HG02840 (cell line): ENCODE data around the gene TFPI2.
A peak's percentile ranks its signal among the peaks of the same experiment; 100 is the strongest.
"Not testable (repeated sequence)": the region's sequence is repeated elsewhere in the genome, so short reads cannot be mapped to it uniquely, and the experiment has no call there.

Experiments
- ATAC-seq: cut with Tn5 transposase; IDR thresholded peaks from one replicate; pipeline ENCODE4 v1.9.1; 2021; ENCODE audit warnings: mild to moderate bottlenecking, moderate library complexity, moderate number of reproducible peaks; ENCODE audit not compliant: unreplicated experiment, low FRiP score

Gene TFPI2, protein sequence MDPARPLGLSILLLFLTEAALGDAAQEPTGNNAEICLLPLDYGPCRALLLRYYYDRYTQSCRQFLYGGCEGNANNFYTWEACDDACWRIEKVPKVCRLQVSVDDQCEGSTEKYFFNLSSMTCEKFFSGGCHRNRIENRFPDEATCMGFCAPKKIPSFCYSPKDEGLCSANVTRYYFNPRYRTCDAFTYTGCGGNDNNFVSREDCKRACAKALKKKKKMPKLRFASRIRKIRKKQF

DNA sequence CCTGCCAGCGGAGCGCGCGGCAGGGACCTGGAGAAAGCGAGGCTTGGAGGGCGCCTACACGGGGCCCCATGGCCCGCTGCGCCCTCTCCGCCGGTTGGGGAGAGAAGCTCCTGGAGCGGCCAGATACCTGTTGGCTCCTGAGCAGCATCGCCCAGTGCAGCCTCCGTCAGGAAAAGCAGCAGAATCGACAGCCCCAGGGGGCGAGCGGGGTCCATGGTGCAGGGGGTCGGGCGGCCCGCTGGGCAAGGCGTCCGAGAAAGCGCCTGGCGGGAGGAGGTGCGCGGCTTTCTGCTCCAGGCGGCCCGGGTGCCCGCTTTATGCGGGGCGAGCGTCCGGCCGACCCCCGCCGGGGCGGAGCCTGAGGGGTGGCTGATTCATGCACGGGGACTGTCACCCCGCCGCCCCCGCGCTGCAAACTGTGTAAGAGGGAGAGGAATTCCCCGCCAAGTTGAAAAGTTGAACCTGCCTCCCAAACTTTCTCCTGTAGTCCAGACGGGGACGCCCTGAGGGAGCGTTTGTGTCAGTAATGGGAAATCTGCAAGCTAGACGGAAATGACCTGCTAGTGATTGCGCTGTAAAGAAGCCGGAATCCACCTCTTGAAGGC is at the start of gene TFPI2:
Gene TFPI2 (minus strand): TSS at position 290 of the 605 bp plus-strand sequence. CDS start 75 bp downstream, at position 215.
- no peak for ATAC-seq

DNA sequence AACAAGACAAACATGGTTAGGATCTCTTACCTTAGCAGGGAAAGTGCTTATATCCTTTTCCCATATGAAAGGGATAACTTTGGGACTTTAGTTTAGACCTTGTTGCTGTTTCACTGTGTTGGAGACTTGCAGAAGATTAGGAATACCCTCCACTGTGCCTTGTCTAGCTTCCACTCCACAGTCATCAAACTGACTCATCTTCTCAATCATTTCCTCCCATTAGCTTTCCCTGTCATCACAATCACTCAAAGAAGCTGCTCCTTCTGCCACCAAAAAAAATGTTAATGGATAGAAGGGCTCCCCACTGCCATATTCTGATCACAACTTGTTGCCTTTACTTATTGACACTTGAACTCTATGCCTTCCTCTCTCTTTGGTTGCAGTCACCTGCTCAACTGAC is 47.7 kb upstream of the TFPI2 start:
- ATAC-seq = no peak

DNA sequence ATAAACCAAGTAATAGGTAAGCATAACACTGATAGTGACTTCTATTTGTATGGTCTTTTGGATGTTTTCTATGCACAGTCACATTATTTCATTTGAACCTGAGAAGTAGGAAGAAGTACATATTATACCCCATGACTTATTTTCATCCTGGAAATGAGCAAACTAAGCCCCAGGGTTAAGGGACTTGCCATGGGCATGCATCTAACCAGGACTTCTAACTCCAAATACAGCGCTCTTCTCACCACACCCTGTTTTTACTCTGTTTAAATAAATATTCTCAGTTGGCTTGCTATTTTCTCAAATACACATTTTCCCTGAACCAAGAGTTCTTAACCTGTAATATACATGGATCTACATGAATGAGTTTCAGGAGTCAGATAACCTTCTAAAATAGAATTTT is 47.3 kb upstream of the TFPI2 start:
- no peak for ATAC-seq

DNA sequence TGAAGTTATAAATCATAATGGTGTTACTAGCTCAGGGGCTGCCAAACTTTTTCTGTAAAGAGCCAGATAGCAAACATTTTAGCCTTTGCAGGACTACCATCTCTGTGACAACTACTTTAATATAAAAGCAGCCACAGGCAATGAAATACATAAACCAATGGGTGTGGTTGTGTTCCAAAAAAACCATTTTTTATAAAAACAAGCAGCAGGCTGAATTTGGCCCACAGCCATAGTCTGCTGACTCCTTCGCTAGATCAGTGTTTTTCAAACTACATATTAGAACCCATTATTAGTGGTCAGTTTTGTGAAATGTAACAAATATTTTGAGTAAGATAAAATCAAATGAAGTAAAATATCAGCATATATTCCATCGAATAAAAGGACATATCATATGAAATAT is 44.5 kb upstream of the TFPI2 start:
- ATAC-seq = no peak

DNA sequence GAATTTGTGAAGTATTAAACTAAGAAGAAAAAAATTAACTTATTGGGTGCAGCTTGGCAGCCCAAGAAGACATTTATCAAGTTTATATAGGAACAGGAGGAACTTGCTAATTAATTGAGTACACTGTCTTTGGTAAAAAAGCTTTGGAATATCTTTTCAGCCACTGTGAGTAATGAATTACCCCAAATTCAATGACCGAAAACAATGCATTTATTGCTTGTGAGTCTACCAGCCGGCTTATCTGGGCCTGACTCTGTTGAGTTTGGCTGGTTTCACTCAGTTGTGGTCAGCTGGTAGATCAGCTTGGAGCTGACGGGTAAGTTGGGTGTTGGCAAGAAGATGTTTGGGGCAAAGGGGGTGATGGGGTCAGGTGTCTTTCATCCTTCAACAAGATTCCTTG is 42.6 kb upstream of the TFPI2 start:
- no peak for ATAC-seq

DNA sequence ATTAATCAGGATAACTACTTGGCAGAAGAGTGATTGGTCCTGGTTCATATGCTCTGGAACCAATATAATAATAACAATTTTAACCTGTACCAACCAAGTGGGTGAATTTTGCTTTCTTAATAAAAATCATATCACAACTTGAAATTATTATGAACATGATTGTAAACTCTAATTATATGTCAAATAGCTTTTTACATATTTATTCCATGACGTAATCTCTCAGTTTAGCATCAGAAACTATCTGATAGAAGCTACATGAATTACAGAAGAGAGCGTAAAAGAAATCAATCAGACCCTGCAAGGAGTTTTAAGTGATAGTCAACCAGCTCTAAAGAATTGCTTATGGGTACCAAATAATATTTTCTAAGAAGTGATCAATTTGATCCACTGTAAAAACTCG is 41.1 kb upstream of the TFPI2 start:
- no peak for ATAC-seq

DNA sequence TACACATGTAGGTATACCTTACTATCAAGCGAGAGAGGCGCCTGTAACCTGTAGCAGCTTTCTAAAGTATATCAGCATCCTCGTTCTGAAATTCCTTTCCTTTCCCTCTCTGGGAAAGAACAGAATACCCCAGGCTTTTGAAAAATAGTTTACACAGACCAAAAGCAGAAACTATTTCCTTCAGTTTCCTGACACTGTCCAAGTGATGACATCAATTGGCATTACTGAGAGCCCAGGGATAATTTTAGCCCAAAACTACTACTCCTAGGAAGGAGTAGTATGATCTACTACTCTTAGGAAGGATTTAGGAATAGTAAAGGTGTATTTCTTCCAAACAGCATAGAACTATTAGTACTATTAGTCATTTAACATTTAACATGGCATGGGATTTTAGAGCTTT is 37.0 kb upstream of the TFPI2 start:
- no peak for ATAC-seq

DNA sequence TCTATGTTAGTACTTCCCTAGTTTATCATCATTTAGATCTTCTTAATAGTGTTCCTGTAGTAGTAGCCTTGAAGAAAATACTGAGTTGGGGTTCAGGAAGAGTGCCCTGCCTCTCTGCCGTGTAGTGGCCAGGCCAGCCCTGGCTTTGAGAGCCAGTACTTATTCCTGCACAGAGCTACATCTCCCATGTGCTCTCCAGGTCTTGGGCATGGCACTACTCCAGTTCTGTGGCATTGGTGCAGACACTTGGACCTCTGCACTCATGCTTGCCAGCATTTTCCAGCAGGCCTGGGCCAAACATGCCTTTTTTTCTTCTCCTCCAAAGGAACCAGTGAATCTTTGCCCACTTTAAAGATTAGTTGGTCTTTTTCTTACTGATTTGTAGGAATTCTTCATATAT is 36.2 kb upstream of the TFPI2 start:
- no peak for ATAC-seq

DNA sequence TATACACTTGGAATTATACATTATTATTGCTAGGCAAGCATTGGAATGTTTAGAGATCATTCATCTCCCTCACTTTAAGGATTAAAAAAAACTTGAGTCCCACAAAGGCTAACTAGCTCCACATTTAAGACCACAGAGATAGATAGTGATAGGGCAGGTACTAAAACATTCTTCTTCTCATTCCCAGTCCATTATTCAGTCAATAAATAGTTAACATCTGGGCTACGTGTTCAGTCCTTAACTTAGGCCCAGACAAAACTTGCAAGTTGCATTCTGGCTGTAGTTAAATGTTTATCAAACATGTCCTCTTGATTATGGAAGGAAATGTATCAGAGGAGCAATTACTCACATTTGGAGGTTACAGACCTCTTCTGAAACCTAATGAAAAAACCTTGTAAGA is 33.4 kb upstream of the TFPI2 start:
- ATAC-seq = no peak

DNA sequence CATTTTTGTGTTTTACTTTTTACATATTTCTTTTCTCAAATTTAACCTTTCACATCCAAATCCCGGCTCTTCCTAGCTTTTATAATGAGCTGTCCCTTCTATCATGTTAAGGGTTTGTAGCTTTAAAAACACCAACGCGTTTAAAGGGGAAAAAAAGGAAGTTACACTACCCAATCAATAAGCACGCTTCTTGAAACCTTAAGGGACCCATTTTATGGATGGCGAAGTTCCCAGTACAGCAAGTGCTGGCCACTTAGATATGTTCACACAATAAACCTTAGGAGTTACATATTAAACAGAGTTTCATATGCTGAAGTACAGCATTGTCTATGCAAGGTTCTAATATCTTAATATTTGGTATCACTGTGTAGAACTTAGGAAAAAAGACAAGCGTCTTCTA is 32.7 kb upstream of the TFPI2 start:
- no peak for ATAC-seq

DNA sequence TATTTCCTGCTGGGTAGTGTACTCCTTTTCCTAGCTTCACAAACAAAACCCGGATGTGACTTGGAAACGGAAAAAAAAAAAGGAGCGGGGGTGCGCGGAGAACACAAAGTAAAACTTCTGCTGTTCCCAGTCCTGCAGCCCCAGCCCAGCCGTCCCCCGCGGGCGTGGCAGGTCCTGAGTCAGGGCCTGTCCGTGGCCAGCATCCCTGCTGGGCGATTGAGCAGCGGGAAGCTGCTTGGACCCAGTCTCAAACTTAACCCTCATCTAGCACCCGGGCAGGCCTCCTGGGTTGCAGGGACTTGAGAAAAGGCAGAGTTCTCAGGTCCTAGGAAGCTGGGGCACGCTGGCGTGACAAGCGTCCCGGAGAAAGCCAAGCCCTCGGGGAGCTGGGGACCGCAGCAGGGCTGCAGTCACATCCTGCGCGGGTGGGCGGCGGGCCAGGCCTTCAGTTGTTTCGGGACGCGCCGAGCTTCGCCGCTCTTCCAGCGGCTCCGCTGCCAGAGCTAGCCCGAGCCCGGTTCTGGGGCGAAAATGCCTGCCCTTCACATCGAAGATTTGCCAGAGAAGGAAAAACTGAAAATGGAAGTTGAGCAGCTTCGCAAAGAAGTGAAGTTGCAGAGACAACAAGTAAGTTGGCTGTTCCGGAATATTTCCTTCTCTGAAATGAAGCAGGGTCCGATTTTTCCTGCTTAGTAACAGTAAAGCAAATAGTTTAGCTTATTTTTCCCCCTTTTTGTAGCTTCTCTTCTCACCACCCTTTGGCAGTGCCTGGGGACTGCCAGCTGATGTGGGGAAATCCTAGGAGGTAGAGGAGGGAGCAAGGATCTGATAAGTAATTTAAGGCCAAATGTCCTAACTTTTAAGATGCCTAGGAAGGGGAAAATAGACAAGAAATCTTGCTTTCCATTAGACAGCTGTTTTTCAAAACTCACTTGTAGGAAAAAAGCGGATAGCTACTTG is 31.3 kb upstream of the TFPI2 start, which contains the start of gene GNG11:
Gene GNG11 (plus strand): TSS at position 129 of the 960 bp plus-strand sequence. CDS start 403 bp downstream, at position 532.
- peak; percentile 89 for ATAC-seq

DNA sequence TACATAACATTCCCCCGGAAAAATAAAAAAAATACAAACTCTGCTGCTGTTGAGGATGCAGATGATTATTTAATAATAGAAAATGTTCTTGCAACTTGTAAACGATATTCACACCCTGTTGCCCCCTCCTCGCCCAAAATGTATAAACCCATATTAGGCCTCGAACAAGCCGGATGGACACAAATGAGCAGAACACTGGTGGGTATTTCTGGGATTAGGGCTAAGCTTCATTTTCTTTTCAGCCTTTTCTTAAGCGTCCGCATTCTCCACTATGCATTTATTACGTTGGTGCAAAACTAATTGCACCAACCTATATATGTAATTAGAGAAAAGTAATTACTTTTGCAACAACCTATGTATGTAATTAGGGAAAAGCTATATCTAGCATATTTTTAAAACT is 30.6 kb upstream of the TFPI2 start:
- no peak for ATAC-seq

DNA sequence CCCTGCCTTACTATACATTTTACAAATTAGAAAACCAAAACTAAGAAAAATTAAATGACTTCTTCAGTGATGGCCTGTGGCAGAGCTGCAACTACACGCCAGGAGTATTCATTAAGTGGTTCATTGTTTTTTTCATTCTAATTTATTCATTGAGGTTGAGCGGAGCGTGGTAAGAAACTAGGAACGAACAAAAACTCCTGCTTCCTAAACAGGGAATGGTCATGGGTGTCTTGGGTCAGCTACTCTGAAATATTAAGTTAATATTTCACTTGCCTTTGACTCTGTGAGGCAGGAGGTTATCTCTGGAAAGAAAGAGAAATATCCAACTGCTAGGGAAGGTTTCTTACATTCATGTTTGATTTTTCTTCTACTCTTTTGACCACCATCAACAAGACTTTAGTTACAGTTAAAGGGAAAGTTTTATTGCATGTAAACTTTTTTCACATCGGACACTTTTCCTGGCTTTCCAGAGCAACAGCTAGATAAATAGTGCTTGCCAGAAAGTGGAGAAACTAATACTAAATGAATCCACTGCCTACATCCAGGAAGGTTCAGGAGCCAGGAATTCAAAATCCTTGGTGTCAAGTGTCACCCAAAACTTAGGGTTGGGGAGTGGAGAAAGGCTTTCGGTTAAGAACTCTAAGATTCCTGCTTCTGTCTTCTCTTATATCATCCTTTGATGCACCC is 30.1 kb upstream of the TFPI2 start:
- no peak for ATAC-seq

DNA sequence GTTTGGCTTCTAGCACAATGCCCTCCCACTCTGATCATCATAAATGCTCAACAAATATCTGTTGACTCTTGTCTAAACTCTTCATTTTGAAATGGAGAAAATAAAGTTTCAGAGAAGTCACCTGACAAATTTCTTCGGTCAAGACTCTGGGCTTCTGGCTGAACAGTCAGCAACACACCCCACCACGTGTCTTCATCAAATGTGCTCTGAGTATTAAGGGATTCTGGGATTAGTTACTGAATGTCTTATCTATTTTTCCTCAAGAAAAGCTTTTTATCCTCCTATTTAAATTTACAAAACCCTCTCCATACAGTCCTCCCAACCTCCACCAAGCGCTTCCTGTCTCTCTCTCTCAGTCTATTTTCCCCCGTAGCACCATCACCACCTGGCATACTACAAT is 25.8 kb upstream of the TFPI2 start:
- ATAC-seq = not testable (repeated sequence)

DNA sequence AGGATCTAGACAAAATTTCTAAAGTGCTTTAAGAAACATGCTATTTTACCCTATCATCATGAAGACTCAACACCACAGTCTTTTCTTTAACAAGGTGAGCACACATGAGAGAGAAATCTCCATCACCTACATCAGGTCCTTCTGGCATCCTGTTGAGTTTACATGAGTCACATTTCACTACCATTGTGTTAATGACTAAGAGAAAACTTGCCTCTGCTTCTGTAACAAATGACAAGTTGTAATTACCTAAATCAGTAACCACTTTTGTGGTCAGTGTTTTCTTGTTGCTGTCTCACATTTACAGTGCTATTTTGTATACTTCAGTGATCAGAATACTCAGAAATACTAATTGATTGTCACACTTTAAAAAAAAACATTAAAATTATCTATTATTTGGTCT is 25.3 kb upstream of the TFPI2 start:
- ATAC-seq = peak; percentile 66

DNA sequence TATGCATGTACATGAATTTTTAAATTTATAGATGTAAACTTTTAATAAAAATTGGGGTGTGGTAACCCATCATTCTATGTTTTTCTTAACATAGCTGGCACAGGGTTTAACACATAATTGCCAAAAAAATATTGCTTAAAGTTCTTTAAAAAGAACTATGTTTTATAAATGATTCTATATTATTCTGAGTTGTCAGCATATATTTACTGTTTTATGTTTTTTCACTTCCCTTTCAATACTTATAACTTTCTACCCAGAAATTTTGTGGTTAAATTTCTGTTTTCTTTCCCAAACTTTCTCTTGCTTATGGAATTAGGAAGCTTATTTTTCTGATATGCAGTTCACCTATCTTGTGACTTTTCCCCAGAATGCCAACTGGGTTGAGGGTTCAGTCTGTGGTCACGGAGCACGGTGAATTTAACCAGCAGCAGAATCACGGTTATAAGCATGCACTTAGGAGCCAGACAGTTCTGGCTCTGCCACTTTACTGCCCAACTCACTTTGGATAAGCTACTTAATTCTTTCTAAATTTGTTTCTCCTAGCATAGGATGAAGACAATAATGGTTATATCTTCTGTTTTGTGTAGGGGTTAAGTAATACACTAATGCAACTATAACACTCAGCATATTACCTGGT is 24.8 kb upstream of the TFPI2 start:
- not testable (repeated sequence) for ATAC-seq

DNA sequence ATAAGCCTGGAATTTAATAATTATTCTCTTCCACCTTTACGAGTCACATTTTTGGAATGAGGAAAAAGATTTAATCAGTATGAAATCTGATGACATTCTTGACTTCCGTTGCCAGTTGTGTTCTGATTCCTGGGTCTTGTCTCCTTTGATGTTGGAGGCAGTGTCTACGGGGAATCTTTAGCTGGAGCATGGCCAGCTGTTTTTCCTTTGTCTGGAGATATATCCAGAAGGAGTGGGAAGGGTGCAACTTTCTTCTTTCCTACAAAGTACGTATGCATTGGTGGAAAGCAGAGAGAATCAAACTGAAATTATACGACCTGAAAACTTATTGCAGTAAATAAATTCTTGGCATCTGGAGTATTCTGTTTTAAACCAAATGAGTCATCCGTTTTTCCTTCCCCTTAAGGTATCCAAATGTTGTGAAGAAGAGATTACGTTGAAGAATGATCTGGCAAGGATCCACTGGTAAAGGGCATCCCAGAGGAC is 24.1 kb upstream of the TFPI2 start:
- no peak for ATAC-seq

DNA sequence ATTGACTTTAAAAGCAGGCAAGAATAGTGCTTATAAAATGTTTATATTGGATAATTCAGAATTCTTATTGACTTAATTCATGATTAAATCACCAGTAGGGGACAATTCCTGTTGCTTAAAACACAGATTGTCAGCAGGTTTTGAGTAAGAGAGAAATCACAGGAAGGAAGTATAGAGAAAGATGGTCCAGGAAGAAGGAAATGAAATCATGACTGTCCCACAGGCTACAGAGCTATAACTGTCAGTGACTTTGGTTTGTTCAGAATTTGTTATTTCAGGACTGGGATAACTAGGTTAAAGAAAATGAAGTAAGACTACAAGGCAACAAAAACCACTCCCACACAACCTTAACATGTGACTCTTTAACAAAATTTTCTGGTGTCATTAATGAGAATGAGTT is 22.6 kb upstream of the TFPI2 start:
- ATAC-seq = no peak

DNA sequence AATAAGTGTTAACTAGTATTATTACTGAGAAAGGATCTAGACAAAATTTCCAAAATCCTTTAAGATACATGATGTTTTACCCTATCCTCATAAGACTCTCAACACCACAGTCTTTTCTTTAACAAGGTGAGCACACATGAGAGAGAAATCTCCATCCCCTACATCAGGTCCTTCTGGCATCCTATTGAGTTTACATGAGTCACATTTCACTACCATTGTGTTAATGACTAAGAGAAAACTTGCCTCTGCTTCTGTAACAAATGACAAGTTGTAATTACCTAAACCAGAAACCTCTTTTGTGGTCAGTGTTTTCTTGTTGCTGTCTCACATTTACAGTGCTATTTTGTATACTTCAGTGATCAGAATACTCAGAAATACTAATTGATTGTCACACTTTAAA is 21.1 kb upstream of the TFPI2 start:
- ATAC-seq = not testable (repeated sequence)

DNA sequence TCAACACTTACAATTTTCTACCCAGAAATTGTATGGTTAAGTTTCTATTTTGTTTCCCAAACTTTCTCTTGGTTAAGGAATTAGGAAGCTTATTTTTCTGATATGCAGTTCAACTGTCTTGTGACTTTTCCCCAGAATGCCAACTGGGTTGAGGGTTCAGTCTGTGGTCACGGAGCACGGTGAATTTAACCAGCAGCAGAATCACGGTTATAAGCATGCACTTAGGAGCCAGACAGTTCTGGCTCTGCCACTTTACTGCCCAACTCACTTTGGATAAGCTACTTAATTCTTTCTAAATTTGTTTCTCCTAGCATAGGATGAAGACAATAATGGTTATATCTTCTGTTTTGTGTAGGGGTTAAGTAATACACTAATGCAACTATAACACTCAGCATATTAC is 20.7 kb upstream of the TFPI2 start:
- ATAC-seq = not testable (repeated sequence)
